ENCODE results near the gene SLC25A28.

SLC25A28 gene

GRCh38 chr10:99569961-99570360 is 50.3 kb downstream of the SLC25A28 start:
- H3K36me3 ChIP-seq (ENCODE audit: control insufficient read depth, insufficient read depth, low read length), result no peaks in the 10 kb centered on the region
- DNase-seq (ENCODE audit: extremely low read depth, insufficient read length), result no peak
- TF ChIP-seq, protein P1, sequence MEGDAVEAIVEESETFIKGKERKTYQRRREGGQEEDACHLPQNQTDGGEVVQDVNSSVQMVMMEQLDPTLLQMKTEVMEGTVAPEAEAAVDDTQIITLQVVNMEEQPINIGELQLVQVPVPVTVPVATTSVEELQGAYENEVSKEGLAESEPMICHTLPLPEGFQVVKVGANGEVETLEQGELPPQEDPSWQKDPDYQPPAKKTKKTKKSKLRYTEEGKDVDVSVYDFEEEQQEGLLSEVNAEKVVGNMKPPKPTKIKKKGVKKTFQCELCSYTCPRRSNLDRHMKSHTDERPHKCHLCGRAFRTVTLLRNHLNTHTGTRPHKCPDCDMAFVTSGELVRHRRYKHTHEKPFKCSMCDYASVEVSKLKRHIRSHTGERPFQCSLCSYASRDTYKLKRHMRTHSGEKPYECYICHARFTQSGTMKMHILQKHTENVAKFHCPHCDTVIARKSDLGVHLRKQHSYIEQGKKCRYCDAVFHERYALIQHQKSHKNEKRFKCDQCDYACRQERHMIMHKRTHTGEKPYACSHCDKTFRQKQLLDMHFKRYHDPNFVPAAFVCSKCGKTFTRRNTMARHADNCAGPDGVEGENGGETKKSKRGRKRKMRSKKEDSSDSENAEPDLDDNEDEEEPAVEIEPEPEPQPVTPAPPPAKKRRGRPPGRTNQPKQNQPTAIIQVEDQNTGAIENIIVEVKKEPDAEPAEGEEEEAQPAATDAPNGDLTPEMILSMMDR (IDR thresholded peaks at IDR 0.05; ENCODE audit: insufficient read depth, low read length, poor library complexity, severe bottlenecking), result no peak
- H3K4me3 ChIP-seq (replicated peaks; ENCODE audit: low read depth, low read length), result no peak overlapping the region
- H3K27me3 ChIP-seq (replicated peaks; ENCODE audit: control insufficient read depth, insufficient read depth, low read length), result no peaks in the 10 kb centered on the region

- no peaks in the 10 kb centered on the region for H3K36me3 ChIP-seq (ENCODE audit: control insufficient read depth, insufficient read depth, low read length)
- no peaks in the 10 kb centered on the region for H3K27me3 ChIP-seq (replicated peaks; ENCODE audit: control insufficient read depth, insufficient read depth, low read length)
- TF ChIP-seq, protein P1 (IDR thresholded peaks at IDR 0.05; ENCODE audit: insufficient read depth, low read length, poor library complexity, severe bottlenecking), result no peak
- no peak overlapping the region for H3K4me3 ChIP-seq (replicated peaks; ENCODE audit: low read depth, low read length)
- no peak for DNase-seq (ENCODE audit: extremely low read depth, insufficient read length)
These were observed 50.8 kb downstream of the SLC25A28 start for GRCh38 chr10:99569253-99569939.

GRCh38 chr10:99565166-99565565 is 55.1 kb downstream of the SLC25A28 start:
- Histone ChIP-seq H3K27me3 (replicated peaks; ENCODE audit: control insufficient read depth, insufficient read depth, low read length) (no peaks in the 10 kb centered on the region), H3K36me3 (ENCODE audit: control insufficient read depth, insufficient read depth, low read length) (no peaks in the 10 kb centered on the region), H3K4me3 (replicated peaks; ENCODE audit: low read depth, low read length) (no peak overlapping the region)
- no peak for DNase-seq (ENCODE audit: extremely low read depth, insufficient read length)
- TF ChIP-seq, protein P1 (IDR thresholded peaks at IDR 0.05; ENCODE audit: insufficient read depth, low read length, poor library complexity, severe bottlenecking), result no peak

DNA sequence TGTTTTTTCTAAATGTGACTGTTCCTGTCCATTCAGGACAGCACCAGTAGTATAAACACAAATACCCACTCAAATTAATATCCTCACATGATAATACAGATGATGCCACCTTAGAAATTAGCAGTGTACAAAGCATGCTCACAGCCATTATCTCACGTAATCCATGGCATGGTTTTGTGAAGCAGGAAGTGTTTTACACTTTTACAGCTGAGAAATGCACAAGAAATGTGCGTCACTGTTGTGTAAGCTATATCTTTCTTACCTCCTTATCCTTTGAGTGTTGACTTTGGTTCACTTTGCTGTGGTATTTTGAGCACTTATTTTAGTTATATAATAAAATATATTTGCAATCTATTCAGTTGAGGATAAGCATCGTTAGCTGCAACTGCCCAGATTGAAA is 55.9 kb downstream of the SLC25A28 start:
- H3K36me3 ChIP-seq (ENCODE audit: control insufficient read depth, insufficient read depth, low read length), result no peaks in the 10 kb centered on the region
- no peak overlapping the region for H3K4me3 ChIP-seq (replicated peaks; ENCODE audit: low read depth, low read length)
- TF ChIP-seq, protein P1 (IDR thresholded peaks at IDR 0.05; ENCODE audit: insufficient read depth, low read length, poor library complexity, severe bottlenecking), result no peak
- DNase-seq (ENCODE audit: extremely low read depth, insufficient read length), result no peak
- no peaks in the 10 kb centered on the region for H3K27me3 ChIP-seq (replicated peaks; ENCODE audit: control insufficient read depth, insufficient read depth, low read length)

DNA sequence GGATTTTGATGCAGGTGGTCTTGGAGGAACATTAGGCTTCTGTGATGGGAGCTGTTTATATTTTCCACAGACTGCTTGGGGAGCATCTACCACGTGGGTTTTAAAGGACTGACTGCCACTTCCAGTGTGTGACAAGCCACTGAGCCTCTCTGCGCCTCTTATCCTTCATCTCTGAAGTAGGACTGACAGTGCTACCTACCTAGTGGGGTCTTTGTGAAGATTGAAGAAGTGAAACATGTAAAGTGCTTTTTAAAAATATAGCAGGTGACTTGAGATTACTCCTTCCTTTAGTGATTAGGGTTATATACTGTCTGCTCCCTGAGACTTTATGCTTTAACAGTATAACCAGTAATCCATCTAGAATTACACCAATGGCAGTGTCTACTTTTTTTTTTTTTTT is 57.6 kb downstream of the SLC25A28 start:
- Histone ChIP-seq H3K36me3 (ENCODE audit: control insufficient read depth, insufficient read depth, low read length) (no peaks in the 10 kb centered on the region), H3K27me3 (replicated peaks; ENCODE audit: control insufficient read depth, insufficient read depth, low read length) (no peaks in the 10 kb centered on the region), H3K4me3 (replicated peaks; ENCODE audit: low read depth, low read length) (no peak overlapping the region)
- TF ChIP-seq, protein P1 (IDR thresholded peaks at IDR 0.05; ENCODE audit: insufficient read depth, low read length, poor library complexity, severe bottlenecking), result no peak
- DNase-seq (ENCODE audit: extremely low read depth, insufficient read length), result no peak
